Measurements from ENCODE around the gene ARID2.

DNA sequence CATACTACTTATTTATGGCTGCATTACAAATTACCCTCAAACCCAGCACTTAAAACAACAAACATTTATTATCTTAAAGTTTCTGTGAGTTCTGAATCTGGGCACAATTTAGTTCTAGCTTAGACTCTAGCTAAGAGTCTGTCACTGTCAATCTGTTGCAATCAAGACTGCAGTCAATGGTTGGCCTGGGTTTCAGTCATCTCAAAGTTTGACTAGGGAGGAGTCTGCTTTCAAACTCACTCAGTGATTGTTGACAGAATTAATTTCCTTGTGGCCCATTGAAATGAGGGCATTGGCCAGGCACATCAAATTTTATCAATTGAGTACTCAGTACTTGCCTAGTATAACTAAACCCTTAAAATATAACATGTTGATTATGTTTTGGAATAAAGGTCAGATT lies 51.6 kb downstream of the ARID2 start:
- TF ChIP-seq CTCF (IDR thresholded peaks at IDR 0.05 in 2 of 3, conservative IDR thresholded peaks at IDR 0.05 in 1 of 3; ENCODE audit: insufficient read depth in 2 of 3, low read depth in 1 of 3, low read length in 3 of 3), result no peak
- TF ChIP-seq, protein P1, sequence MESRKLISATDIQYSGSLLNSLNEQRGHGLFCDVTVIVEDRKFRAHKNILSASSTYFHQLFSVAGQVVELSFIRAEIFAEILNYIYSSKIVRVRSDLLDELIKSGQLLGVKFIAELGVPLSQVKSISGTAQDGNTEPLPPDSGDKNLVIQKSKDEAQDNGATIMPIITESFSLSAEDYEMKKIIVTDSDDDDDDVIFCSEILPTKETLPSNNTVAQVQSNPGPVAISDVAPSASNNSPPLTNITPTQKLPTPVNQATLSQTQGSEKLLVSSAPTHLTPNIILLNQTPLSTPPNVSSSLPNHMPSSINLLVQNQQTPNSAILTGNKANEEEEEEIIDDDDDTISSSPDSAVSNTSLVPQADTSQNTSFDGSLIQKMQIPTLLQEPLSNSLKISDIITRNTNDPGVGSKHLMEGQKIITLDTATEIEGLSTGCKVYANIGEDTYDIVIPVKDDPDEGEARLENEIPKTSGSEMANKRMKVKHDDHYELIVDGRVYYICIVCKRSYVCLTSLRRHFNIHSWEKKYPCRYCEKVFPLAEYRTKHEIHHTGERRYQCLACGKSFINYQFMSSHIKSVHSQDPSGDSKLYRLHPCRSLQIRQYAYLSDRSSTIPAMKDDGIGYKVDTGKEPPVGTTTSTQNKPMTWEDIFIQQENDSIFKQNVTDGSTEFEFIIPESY (CRISPR knock-in tag; IDR thresholded peaks at IDR 0.05), result no peak
- TF ChIP-seq CBX3 (IDR thresholded peaks at IDR 0.05; ENCODE audit: borderline replicate concordance in 1 of 2, low read length in 2 of 2), result no peak
- no peak for TF ChIP-seq E2F3 (CRISPR knock-in tag; IDR thresholded peaks at IDR 0.05)
- TF ChIP-seq ZZZ3 (IDR thresholded peaks at IDR 0.05), result no peak
- no peak for TF ChIP-seq EP300 (IDR thresholded peaks at IDR 0.05; ENCODE audit: low read length)
